HG03342 (cell line): Measurements from ENCODE around the gene OSGIN1.

ENCODE experiments used
- ATAC-seq: cut with Tn5 transposase; IDR thresholded peaks from one replicate; pipeline ENCODE4 v1.9.1; 2021; ENCODE audit warnings: mild to moderate bottlenecking, moderate library complexity; ENCODE audit not compliant: unreplicated experiment

OSGIN1 gene

GRCh38 chr16:83925957-83926725 lies 26.9 kb upstream of the OSGIN1 start:
- peak; percentile 16 for ATAC-seq

GRCh38 chr16:83926726-83927397 lies 26.2 kb upstream of the OSGIN1 start:
- ATAC-seq = peak; percentile 71

GRCh38 chr16:83928341-83929055 lies 24.5 kb upstream of the OSGIN1 start:
- no peak for ATAC-seq

- ATAC-seq = no peak
These were observed 23.1 kb upstream of the OSGIN1 start for GRCh38 chr16:83929811-83930555.

GRCh38 chr16:83930730-83931500 lies 22.1 kb upstream of the OSGIN1 start:
- ATAC-seq = no peak

DNA sequence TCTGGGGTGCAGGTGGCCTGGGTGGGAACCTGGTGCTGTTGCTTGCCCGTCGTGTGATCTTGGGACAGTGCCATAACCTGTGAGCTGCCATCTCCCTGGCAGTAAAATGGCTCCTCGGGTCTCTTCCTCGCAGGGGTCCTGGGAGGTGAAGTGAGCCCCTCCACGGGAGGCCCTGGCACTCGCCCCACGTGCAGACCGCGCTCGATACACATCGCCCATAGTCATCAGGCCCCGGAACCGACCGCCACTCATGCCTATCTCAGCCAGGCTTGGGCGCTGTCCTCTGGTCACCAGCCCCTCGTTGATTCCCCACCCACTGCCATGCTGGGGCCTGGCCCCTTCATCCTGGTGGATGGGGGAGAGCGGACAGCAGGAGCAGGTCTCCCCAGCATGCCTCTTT lies 21.5 kb upstream of the OSGIN1 start:
- ATAC-seq = no peak

DNA sequence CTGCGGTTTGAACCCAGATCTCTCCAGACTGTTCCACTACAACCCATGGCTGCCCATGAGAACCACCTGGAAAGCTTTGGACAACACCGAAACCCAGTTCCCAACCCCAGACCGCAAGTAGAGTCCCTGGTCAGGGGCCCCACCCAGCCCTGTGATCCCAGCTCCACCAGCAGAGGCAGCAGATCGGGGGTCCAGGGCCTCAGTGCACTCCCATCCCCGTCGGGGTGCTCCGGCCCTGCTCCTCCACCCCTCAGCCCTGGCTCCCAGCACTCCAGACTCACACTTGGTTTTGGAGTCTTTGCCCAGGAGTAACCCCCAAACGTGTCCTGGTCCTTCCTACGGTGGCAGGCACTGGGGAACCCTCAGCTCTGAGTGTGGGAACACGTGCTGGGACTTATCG lies 20.7 kb upstream of the OSGIN1 start:
- ATAC-seq = no peak

- ATAC-seq = no peak
These were observed 19.9 kb upstream of the OSGIN1 start for GRCh38 chr16:83932955-83933673.

- ATAC-seq = no peak
These were observed 19.0 kb upstream of the OSGIN1 start for GRCh38 chr16:83933885-83934683.

GRCh38 chr16:83934684-83934977 lies 18.4 kb upstream of the OSGIN1 start:
- no peak for ATAC-seq

- no peak for ATAC-seq
These were observed 17.8 kb upstream of the OSGIN1 start for GRCh38 chr16:83935005-83935857.

DNA sequence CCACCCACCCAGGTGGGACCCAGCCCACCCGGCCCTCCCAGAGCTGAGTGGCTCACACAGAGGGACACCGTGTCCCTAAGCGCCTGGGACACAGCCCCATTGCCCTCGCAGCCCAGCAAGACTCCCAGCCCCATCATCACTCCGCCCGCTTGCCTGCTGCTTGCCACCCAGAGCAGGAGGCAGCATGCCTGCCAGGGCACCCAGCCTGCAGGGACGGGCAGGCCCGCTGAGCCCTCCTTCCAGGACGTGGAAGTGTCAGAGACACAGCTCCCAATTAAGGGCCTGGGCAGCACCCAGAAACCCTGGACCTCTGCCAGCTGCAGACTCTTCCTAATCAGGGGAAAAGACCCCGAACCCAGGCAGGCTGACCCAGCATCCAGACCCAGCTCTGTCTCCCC lies 17.2 kb upstream of the OSGIN1 start:
- ATAC-seq = no peak

DNA sequence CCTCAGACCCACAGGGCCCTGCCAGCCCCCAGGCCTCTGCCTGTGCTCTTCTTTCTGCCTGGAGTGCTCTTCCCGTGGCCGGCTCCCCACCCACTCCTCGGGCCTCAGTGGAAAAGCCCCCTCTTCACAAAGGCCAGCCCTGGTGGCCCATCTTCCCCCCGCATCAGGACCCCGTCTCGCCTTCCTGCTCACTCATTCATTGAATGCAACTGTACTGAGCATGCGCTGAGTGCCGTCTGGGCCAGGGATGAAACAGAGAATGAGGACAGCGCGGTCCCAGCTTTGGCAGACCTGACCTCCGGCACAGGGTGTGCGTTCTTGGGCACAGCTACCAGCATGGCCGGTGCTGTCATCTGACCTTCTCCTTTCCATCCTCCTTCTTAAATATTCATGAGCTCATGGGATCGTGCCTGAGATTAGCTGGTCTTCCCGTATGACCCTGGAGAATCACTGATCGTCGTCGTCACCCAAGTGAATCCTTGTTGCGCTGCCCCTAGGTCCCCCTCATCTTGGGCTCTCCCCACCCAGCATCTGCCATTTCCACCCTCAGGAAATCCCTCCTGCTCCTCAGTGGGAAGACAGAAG lies 16.4 kb upstream of the OSGIN1 start:
- no peak for ATAC-seq

- no peak for ATAC-seq
These were observed 15.8 kb upstream of the OSGIN1 start for GRCh38 chr16:83937267-83937666.

- ATAC-seq = no peak
These were observed 14.8 kb upstream of the OSGIN1 start for GRCh38 chr16:83937922-83938885.

DNA sequence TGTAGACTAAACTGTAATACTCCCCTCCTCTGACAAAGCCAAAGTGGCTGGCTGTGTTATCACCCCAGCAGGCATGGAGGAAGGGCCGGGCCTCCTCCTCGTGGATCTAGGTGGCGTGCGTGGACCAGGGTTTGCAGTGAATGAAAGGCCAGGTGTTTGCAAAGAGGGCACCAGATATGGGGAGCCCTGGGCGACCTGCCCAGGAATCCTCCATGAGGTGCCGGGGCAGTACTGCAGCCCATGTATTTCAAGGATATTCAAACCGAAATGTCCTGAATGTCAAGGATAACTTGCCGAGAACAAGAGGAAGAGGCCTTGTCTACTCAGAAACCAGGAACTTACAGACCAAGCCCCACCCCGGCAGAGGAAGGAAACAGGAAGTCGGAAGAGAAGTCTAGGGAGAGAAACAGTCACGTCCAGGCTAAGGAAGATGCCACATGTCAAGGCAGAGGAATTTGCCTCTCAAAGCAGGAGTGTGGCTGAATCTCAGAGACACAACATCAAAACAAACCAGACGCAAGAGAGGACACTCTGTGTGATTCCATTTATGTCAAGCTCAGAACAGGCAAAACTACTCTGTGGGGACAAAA lies 13.7 kb upstream of the OSGIN1 start:
- ATAC-seq = no peak
